SIG-M5 (cell line): Measurements from ENCODE around the gene ARHGEF17.
"Not testable (repeated sequence)": the region's sequence is repeated elsewhere in the genome, so short reads cannot be mapped to it uniquely, and the experiment has no call there.

Experiments
- DNase-seq: peaks from one replicate; lab custom pipeline; 2025; lab: John Stamatoyannopoulos, UW

ARHGEF17 gene, protein sequence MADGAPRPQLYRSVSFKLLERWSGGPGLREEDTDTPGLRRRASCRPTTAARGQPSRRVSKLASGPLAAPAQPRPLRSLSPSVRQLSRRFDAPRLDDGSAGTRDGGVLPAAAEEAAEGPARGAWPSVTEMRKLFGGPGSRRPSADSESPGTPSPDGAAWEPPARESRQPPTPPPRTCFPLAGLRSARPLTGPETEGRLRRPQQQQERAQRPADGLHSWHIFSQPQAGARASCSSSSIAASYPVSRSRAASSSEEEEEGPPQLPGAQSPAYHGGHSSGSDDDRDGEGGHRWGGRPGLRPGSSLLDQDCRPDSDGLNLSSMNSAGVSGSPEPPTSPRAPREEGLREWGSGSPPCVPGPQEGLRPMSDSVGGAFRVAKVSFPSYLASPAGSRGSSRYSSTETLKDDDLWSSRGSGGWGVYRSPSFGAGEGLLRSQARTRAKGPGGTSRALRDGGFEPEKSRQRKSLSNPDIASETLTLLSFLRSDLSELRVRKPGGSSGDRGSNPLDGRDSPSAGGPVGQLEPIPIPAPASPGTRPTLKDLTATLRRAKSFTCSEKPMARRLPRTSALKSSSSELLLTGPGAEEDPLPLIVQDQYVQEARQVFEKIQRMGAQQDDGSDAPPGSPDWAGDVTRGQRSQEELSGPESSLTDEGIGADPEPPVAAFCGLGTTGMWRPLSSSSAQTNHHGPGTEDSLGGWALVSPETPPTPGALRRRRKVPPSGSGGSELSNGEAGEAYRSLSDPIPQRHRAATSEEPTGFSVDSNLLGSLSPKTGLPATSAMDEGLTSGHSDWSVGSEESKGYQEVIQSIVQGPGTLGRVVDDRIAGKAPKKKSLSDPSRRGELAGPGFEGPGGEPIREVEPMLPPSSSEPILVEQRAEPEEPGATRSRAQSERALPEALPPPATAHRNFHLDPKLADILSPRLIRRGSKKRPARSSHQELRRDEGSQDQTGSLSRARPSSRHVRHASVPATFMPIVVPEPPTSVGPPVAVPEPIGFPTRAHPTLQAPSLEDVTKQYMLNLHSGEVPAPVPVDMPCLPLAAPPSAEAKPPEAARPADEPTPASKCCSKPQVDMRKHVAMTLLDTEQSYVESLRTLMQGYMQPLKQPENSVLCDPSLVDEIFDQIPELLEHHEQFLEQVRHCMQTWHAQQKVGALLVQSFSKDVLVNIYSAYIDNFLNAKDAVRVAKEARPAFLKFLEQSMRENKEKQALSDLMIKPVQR (N-terminal part only)

DNA sequence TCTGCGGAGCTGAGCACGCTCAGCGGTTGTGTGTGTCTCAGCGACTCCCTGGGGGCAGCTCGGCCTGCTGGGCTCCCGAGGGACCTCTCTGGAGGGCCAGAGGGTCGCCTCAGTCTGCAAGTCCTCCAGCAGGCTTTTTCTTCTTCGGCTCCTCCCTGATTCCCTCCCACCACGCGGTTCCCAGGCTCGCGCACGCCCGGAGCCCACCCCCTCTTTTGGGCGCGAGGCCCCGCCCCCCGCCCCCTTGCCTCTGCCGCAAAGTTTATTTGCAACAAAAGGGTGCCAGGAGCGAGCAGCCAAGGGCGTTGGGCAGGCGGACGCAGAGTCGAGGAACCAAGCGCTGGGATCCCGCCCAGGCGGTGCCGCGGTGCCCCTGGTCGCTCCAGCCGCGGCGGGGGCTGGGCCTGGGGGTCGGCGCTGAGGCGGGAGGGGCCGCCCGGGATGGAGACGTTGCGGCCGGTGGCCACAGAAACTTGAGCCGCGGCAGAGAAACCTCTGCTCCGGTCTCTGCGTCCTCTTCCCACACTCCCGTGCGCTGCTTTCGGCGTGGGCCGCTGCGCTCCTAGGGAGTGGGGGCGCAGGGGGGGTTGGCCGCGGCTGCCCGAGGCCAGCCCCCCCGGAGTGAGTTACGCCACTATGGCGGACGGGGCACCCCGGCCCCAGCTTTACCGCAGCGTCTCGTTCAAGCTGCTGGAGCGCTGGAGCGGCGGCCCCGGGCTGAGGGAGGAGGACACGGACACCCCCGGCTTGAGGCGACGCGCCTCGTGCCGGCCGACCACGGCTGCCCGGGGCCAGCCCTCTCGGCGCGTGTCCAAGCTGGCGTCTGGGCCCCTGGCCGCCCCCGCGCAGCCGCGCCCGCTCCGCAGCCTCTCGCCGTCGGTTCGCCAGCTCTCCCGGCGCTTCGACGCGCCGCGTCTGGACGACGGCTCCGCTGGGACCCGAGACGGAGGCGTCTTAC is at the start of gene ARHGEF17:
TSS of gene ARHGEF17 (plus strand) at position 274 of the 958 bp plus-strand sequence. CDS start at position 637, 363 bp downstream.
- no peak for DNase-seq

DNA sequence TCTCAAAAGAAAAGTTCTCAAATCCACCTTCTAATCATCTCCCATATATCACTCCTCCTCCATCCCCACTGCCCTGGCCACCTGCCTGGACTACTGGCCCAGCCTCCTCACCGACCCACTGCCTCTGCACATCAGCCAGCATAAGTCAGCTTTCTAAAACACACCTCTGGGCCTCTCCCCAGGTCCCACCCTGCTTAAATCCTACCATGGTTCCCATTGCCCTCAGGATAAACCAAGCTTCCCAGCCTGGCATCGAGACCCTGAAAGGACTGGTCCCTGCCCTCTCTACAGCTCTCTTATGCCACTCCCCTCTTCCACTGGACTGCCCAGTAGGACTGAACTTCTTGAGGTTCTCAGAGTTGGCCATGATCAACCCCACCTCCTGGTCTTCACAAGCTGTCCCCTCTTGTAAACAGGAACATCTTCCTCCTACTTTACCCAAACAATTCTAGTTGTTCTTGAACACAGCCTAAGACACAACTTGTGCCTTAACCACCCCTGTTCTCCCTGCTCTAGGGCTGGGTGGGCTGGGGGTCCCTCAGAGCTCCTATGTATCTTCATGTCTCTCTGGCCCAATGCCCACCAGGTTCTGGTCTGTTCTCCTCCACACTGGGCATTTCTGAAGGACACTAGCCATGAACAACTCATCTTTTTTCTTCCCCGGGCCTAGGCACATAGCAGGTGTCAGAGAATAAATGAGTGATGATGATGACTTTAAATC is 48.5 kb upstream of the ARHGEF17 start:
- DNase-seq, result no peak

DNA sequence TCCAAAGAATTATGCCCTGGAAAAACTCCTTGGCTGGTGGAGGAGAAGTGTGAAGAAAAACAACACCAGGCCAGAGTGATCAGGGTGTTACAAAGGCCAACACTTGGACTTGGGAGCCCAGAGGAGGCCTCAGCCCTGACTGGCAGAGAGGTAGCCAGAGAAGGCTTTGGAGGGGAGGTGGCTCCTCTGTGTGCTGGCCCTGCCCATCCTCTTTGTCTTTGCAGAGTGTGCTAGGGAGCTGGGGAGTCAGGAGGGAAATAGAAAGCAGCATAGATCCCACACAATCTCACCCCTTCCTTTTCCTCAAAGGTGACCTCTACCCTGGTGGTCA is 48.0 kb upstream of the ARHGEF17 start:
- DNase-seq, result no peak

DNA sequence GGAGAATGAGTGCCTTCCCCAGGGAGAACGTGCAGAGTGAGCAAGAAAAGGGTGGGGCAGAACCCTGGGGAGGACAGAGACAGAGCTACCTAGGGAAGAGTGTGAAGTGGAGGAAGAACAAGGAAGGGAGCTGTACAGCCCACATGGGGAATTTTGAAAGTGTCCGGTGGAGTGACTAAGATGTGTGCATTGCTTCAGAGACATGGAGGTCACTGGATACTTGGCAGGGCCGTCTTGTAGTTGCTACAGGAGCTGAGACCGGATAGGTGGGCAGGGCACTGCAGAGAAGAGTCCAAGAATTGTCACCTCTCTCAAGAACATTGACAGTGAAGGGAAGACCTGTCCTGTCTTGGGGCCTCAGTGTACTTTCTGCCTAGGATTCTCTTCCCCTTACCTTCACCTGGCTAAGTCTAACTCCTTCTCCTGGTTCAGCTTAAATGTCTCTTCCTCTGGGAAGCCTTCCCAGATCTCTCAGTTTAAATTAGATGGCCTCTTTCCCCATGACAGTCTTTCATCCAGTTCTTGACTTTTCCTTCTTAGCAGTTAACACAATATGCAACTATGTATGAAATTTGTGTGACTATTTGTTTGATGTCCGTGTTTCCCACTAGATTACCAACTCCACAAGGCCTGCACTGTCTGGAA is 45.1 kb upstream of the ARHGEF17 start:
- no peak for DNase-seq

DNA sequence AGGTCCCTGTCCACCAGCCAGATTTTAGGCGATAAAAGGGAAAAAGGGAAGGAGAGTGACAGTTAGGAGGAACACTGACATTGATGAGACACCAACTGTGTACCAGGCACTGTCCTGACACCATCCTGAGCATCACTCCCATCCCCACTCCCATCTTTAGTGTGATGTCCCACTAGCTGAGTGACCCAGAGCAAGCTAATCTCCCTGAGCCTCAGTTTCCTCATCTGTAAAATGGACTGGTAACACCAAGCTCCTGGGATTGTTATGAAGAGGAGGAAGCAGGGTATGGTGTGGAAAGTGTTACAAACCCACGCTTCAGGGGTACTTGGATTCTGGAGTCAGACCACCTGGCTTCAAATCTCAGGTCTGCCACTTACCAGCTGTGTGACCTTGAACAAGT is 44.4 kb upstream of the ARHGEF17 start:
- DNase-seq, result no peak

DNA sequence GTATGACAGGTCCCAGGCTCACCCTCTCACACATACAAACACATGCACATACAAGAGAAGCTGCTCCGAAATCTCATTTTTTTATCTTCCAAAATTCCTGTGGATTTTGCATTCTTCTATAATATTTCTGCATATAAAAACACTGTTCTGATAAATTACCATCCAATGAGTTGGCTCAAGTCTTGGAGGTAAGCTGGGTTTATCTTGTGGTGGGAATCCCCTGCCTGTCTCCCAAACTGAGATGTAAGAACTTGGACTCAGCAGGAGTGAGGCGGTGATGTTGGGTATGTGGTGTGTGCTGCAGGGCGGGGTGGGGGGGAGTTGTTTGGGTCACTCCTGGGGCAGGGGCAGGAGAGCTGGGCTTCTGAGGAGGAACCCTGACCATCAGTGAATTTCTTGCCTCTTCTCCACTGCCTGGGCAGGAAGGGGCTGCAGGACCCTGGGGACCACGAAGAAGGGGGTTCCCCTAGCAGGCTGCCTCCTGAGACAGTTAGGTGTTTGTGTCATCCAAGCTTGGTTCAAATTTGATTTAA is 42.7 kb upstream of the ARHGEF17 start:
- DNase-seq, result no peak

DNA sequence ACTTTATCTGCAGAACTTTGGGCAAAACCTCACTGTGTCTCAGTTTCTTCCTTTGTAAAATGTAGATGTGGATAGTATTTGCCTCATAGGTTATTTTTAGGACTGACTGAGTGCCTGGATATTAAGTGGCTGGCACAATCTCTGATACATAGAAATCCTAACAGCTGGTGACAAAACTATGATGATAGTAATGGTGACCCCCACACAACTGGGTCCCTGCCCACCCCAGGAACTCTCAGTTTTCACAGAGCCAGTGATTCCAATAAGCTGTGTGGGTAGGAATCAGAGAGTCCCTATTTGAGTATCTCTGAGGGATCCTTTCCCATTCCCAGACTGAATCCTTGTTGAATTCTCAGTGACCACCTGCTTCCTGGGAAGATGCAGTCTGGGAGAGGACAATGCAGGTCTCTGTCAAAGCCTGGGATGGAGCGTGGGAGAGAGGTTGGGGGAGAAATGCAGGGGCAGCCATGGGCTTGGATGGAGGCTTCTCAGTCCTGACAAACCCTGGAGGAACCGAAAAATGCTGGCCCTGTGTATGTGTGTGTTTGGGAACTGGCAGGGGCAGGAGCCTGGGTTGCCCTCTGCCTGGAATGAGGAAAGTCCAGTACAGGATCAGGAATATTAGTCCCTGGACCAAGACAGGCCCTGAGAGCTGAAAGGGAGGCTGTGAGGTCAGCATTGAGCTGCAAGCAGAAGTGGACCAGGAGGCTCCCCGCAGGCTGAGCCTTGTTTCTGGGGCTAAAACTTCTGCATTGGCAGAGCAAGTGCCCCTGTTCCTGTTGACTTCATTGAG is 42.0 kb upstream of the ARHGEF17 start:
- no peak for DNase-seq

DNA sequence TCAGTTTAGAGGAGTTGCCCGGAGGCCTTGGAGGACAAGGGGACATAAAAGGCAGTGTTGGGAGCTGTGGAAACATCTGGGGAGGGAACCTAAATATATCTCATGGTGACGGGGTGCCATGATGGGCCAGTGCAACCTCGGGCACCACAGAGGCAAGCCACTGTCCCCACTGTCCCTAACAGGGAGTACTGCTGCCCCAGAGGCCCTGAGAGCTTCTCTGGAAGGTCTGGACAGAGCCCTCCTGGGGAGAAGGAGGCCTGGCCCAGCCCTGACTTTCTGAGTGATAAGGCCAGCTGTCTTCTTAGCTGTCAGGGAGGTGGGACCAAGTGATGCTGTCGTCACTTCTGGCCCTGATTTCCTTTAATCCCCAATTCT is 41.4 kb upstream of the ARHGEF17 start:
- DNase-seq, result no peak

DNA sequence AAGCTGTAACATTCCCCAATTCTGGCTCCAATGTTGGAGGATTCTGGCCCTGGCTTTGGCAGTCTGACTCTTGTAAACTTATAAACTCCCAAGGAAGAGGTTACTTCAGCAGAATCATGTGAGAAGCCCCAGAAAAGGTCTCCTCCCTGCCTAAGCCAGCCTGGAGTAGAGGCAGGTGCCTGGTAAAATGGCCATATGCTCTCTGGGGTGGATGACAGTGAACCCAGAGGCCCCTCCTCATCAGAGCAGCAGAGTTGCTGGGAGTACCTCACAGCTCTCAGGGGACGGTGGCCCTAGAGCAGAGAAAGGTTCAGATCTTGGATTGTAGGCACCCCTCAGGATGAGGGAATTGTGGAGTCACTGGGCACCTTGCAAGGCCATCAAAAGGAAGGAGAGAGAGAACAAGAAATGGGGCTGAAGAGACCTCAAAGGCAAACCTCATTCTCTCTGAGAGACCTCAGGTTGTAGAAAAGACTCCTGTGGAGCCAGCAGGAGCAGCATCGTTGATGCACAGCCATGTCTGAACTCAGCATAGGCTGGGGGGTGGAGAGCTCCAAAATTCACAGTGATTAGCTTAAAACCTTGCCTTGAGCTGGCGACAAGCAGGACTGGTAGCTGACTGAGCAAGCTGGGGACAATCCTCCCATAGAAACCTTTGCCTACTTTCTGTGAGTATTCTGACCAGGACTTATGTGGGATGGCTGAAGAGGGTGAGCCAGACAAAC is 40.8 kb upstream of the ARHGEF17 start:
- DNase-seq, result no peak

DNA sequence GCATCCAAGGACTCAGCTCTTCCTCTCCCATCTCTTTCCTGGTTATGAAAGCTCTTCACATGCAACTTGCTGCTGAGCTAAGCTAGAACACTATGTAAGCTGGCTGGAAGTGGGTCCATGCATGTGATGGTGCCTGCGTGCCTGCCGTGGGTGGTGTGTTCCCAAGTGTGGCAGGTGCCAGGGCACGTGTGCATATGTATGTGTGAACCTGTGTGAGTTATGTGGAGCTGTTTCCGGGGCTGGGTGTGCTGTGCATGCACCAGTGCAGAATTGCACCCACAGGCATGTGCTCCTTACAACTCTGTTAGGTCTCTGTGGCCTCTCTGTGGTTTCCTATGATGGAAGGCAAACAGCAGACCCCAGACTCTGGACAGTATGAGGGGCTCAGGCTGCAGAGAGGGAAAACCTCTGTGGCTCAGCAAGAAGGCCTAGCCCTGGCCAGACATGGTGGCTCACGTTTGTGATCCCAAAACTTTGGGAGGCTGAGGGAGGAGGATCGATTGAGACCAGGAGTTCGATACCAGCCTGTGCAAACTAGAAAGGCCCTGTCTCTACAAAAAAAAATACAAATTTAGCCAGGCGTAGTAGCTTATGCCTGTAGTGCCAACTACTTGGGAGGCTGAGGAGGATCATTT is 40.1 kb upstream of the ARHGEF17 start:
- DNase-seq, result no peak

DNA sequence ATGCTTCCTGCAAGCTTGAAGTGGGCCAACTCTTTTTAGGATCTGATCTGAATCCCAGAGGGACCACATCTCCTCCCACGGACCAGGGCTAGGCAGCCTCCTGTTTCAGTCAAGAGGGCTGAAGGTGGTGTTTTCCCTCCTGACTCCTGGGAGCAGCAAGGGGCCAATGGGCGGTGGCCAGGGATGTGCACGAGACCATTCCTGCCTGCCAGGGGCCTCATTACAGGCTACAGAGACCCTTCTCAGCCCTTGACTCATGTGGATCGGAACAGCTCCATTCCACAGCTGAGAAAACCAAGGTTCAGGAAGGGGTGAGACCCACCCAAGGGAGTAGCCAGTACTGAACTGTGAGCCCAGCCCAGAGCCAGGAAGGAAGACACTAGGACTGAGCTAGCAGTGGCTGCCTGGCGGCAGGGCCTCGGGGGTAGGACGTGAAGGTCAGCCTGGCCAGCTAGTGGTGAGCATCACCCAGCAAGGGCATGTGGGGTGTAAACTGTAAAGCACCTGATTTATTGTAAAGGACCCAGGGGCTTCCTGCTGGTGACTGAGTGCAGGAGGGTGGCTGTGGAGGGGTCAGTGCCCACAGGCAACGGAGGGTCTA is 39.3 kb upstream of the ARHGEF17 start:
- no peak for DNase-seq

DNA sequence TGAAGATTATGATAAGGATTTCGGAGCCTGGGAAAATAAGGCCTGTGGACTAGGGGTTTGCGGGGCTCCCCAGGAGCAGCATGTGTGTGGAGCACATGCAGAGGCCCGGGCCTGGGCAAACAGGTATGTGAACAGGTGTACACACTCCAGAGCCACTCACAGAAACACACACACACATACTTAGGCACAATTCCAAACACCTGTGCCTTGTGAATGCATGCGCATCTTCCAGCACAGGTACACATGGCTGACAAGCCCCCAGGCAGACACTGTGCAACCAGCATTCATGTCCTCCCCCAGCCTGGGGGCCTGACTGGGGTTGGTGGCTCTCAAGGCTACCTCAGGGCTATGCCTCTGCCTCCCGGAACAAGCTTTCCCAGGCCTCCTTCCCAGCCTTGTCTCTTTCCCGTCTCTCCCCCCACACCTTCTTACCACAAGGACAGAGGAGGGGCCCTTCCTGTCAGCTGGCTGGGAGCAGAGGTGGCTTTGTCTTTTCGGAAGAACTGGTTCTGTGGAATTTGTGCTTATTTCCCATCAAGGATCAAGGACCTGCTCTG is 38.5 kb upstream of the ARHGEF17 start:
- no peak for DNase-seq

DNA sequence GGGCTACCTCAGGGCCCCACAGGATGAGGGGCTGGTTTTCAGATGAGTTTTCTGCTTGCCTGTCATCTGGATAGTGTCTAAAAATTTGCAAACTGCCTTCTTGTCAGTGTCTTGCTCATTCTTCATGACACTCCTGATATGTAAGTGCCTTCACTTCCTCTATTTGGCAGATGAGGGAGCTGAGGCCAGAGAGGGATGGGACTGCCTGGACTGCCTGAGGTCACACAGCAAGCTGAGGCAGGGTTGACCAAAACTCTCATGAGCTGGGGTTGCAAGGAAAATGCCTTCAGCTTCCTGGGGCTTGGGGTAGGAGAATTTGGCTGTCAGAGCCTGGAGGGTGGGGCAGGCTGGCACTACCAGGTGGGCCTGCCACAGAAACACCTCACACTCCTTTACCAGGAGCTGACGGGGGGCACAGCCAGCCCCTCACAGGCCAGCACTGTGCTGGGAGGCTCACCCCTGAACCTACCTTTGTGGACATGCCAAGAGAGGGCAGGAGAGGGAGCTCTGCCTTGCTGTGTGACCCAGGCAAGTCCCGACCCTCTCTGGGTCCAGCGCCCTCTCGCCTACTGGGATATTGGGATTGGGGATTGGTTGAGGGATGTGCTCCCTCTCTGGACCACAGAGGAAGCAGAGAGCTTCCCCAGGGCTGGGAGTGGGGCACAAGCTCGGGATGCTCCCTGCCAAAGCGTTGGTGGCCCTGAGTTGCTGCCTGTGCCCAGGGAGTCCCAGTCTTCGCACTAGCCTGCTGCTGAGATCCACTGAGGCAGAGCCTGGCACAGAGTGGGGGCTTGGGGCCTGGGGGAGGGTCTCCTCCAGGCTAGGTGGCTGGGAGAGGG is 37.8 kb upstream of the ARHGEF17 start:
- DNase-seq, result no peak

DNA sequence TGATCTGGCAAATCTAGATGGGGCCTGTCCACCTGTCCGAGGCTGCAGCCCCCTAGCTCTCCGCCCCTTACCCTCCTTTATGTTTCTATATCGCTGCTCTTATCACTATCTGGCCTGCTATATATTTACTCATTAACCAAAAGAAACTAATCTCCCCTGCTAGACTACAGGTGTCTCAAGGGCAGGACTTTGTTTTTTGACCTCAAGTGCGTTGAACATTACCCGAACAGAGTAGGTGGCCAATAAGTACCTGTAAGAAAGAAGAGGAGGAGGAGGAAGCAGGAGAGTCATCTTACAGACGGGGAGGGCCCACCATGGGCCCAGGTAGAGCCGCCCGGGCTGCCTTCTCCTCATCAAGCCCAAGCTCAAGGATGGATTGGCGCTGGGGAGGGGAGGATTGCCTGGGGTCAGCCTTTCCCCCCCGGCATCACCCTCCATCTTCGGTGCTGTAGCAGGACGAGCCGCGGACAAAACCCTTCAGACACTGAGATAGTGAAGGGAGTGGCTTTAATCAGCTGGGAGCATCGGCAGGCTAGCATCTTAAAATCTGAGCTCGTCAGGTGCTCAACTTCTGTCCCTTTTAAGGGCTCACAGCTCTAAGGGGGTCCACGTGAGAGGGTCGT is 37.1 kb upstream of the ARHGEF17 start:
- DNase-seq, result no peak

DNA sequence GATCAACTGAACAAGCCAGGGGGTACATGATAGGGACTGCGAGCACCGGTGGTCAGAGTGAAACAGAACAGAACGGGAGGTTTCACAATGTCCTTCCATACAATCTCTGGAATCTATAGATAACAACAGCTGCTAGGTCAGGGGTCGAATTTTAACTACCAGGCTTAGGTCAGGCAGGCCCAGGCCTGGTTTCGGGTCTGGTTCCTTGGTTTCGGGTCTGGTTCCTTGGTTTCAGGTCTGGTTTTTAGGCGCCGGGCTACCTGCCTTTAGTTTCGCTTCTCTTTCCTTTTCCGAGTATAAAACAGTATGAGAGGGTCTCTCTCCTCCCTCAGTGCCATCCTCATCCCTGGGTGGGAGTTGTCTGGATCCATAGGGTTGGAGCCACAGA is 36.6 kb upstream of the ARHGEF17 start:
- DNase-seq, result not testable (repeated sequence)
